Tibial nerve (tissue), 4 donors: ENCODE measurements around the gene GRIK4. TPM values are rescaled to one million over a fixed set of nuclear protein-coding genes. Genes with fewer than 3 reads are reported as not detected.

Experiments used
- DNase-seq, 2 donors: peaks; one replicate each; pipeline ENCODE4 v3.0.0-alpha.2; 2019; ENCODE audit warnings: low spot score in 2 of 2
- H3K27ac ChIP-seq, 4 donors: fragments of 200-600 bp; sonication (generic) in 3 of 4; one replicate each; pipeline ENCODE4 v1.5.1; 2017 to 2019; ENCODE audit warnings: mild to moderate bottlenecking in 1 of 4
- H3K27me3 ChIP-seq, 2 donors: fragments of 200-600 bp; sonication (generic) in 1 of 2; one replicate each; pipeline versions ENCODE4 v1.5.1 to v1.6.0; 2017 to 2019
- H3K36me3 ChIP-seq, 3 donors: fragments of 200-600 bp; sonication (generic); one replicate each; pipeline ENCODE4 v1.5.1; 2018 to 2019
- H3K4me1 ChIP-seq, 4 donors: fragments of 200-600 bp; sonication (generic) in 3 of 4; one replicate each; pipeline ENCODE4 v1.5.1; 2017 to 2019
- H3K4me3 ChIP-seq, 4 donors: fragments of 200-600 bp; sonication (generic) in 3 of 4; one replicate each; pipeline ENCODE4 v1.5.1; 2017 to 2019; ENCODE audit warnings: mild to moderate bottlenecking in 1 of 4, moderate library complexity in 1 of 4
- H3K9me3 ChIP-seq, 4 donors: fragments of 200-600 bp; sonication (generic) in 3 of 4; one replicate each; pipeline ENCODE4 v1.5.1; 2017 to 2019
- EP300 ChIP-seq, 2 donors: sonication (generic); formaldehyde crosslinking; IDR thresholded peaks; one replicate each; pipeline ENCODE4 v1.6.1; 2017; ENCODE audit warnings: antibody characterized with exemption in 2 of 2, mild to moderate bottlenecking in 1 of 2
- POLR2A ChIP-seq, 2 donors: fragments of 450-650 bp; IDR thresholded peaks; one replicate each; pipeline ENCODE4 v1.6.1; 2017; ENCODE audit warnings: antibody characterized with exemption in 2 of 2, mild to moderate bottlenecking in 2 of 2, moderate library complexity in 2 of 2
- WGBS, 2 donors: methylation state at CpG; one replicate each; pipeline ENCODE4 v1.1.5; 2018; 5-methylcytosine and 5-hydroxymethylcytosine counted together
- total RNA-seq, 4 donors: library from RNA; depleted of rRNA; stranded (reverse); fragments of >200 nt; gene quantifications; one replicate each; pipeline ENCODE4 v1.1.0, GENCODE V29; 2016
- TF ChIP-seq, protein P1 (sequence below), 5 experiments: fragments of 200-600 bp in 3 of 5; fragments of 450-650 bp in 2 of 5; sonication (generic) in 3 of 5; IDR thresholded peaks; one replicate each; pipeline ENCODE4 v1.5.1; 2016 to 2019; ENCODE audit warnings: antibody characterized with exemption in 5 of 5, mild to moderate bottlenecking in 3 of 5, moderate library complexity in 2 of 5

The GRIK4 gene
- total RNA-seq, 4 donors from 2014 or later: 0.22 to 0.98 TPM; not detected in 2

DNA sequence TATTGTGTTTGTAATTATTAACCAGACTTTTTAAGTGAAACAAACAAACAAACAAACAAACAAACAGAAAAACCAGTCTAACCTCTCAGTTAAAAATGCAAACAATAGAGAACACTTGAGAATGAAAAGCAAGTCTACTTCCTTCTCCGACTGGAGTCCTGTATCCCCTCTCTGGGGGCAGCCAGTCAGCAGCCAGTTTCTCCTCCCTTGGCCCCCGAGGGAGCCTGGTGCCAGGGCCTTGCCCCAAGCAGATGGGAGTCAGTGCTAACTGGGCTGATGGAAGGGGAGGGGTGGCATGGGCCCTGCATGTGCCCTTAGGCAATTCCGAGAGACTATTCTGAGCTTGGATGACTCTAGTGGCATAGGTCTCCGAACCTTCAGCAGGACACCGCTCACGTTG is 137.2 kb downstream of the GRIK4 start:
- DNase-seq: no peak
- Histone ChIP-seq H3K4me1 (peaks cover 0 to 2% (median 0%) of the 10 kb centered on the region in 4 donors), H3K36me3 (no peaks in the 10 kb centered on the region), H3K27ac (no peak overlapping the region), H3K9me3 (no peaks in the 10 kb centered on the region), H3K4me3 (no peak overlapping the region), H3K27me3 (no peaks in the 10 kb centered on the region)
- TF ChIP-seq EP300 (IDR thresholded peaks at IDR 0.05) (no peak), POLR2A (IDR thresholded peaks at IDR 0.05) (no peak)
- TF ChIP-seq, protein P1, sequence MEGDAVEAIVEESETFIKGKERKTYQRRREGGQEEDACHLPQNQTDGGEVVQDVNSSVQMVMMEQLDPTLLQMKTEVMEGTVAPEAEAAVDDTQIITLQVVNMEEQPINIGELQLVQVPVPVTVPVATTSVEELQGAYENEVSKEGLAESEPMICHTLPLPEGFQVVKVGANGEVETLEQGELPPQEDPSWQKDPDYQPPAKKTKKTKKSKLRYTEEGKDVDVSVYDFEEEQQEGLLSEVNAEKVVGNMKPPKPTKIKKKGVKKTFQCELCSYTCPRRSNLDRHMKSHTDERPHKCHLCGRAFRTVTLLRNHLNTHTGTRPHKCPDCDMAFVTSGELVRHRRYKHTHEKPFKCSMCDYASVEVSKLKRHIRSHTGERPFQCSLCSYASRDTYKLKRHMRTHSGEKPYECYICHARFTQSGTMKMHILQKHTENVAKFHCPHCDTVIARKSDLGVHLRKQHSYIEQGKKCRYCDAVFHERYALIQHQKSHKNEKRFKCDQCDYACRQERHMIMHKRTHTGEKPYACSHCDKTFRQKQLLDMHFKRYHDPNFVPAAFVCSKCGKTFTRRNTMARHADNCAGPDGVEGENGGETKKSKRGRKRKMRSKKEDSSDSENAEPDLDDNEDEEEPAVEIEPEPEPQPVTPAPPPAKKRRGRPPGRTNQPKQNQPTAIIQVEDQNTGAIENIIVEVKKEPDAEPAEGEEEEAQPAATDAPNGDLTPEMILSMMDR (IDR thresholded peaks at IDR 0.05): no peak
- WGBS, 2 donors: 74 to 77% methylated on average over 5 to 6 of the region's 6 CpGs

DNA sequence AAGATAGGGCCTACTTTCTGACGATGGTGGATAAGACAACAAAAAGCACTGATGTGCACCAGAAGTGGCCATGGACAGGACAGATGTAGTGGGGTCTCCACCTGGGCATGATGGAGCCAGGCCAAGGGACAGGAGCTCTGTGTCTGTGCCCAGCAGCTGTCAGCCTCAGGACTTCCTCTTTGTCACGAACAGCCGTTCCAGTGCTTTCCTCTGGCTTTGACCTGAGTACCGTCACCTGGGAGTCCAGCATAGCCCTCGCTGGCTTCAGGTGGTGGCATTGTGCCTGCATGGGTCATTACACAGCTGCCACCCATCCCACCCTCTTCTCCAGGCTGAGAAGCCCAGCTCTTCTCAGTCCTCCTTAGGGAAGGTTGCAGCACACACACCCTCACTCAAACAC is 137.8 kb downstream of the GRIK4 start:
- Histone ChIP-seq H3K9me3 (no peaks in the 10 kb centered on the region), H3K4me1 (peaks cover 0 to 2% (median 0%) of the 10 kb centered on the region in 4 donors), H3K36me3 (no peaks in the 10 kb centered on the region), H3K4me3 (no peak overlapping the region), H3K27me3 (no peaks in the 10 kb centered on the region), H3K27ac (no peak overlapping the region)
- TF ChIP-seq EP300 (IDR thresholded peaks at IDR 0.05): no peak
- no peak for TF ChIP-seq POLR2A (IDR thresholded peaks at IDR 0.05)
- TF ChIP-seq, protein P1 (IDR thresholded peaks at IDR 0.05): no peak
- WGBS, 2 donors: 61 to 69% methylated on average over 4 to 5 of the region's 5 CpGs
- no peak for DNase-seq

DNA sequence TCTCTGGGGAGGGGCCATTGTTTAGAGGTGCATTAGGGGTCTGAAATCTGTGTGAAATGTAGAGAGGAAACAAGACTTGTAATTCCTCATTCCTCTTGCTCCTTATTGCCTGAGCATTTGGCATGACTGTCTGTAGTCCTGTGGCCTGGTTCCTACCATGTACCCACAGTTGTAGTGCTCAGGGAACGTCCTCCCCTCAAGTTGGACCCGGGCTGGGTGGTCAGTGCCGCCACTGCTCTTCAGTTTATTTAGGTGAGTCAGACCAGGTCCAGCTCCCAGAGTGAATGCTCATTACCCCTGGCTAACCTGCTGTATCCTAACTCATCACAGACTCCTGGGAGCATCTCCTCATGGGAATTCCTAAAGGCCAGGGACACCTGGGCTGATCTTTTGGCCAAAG is 139.8 kb downstream of the GRIK4 start:
- H3K27me3 ChIP-seq: no peaks in the 10 kb centered on the region
- H3K4me1 ChIP-seq: no peaks in the 10 kb centered on the region
- DNase-seq: no peak
- H3K27ac ChIP-seq: no peak overlapping the region
- 94 to 95% methylated on average over 3 of the region's 3 CpGs for WGBS, 2 donors
- no peaks in the 10 kb centered on the region for H3K36me3 ChIP-seq
- no peak overlapping the region for H3K4me3 ChIP-seq
- no peaks in the 10 kb centered on the region for H3K9me3 ChIP-seq
- TF ChIP-seq POLR2A (IDR thresholded peaks at IDR 0.05) (no peak), EP300 (IDR thresholded peaks at IDR 0.05) (no peak)
- TF ChIP-seq, protein P1 (IDR thresholded peaks at IDR 0.05): no peak

DNA sequence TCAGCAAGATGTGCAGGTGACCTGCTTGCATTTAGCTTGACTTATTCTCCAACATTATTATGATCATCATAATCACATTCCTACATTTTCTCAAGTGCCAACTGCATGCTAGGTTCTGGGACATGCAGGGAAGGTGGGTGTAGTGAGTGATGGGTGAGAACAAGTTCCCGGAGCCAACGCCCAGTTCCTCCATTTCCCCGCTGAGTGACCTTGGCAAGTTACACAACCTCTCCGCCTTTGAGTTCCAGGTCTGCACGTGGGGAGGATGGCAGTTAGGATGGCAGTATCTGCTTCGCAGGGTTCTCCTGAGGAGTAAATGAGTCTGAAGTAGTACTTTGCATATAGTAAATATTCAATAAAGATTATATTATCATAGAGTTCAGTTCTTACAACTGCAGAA is 140.3 kb downstream of the GRIK4 start:
- Histone ChIP-seq H3K27me3 (no peaks in the 10 kb centered on the region), H3K36me3 (no peaks in the 10 kb centered on the region), H3K27ac (no peak overlapping the region), H3K4me3 (no peak overlapping the region), H3K4me1 (no peaks in the 10 kb centered on the region), H3K9me3 (no peaks in the 10 kb centered on the region)
- DNase-seq: no peak
- 82 to 86% methylated on average over 6 of the region's 6 CpGs for WGBS, 2 donors
- no peak for TF ChIP-seq POLR2A (IDR thresholded peaks at IDR 0.05)
- TF ChIP-seq, protein P1 (IDR thresholded peaks at IDR 0.05): no peak
- TF ChIP-seq EP300 (IDR thresholded peaks at IDR 0.05): no peak

DNA sequence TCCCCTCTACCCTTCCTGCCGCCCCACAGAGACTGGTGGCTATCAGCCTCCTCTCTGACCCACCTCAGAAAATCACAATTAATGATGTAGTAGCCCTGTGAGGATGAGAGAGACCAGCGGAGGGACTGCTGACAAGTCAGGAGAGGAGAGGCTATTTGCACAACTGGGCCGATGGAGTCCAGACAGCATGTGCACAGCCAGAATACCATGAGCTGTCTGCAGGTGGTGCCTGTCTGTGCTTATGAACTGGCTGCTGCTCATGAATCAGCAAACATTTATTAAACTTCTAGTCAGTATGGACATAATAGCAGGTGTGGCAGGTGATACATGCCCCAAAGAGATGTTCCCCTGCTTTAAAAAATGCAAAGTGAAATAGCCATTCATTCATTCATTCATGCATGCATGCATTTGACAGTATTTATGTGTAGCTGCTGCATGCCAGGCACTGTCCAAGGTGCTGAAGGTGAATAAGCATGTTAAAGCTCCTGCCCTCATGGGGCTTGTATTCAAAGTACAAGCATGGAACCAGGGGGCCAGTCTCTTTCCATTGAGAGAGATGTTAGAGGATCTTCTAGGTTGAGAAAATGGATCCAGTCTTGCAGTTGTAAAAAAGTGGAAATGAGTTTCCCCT is 141.3 kb downstream of the GRIK4 start:
- no peak overlapping the region for H3K27ac ChIP-seq
- no peaks in the 10 kb centered on the region for H3K36me3 ChIP-seq
- no peak for DNase-seq
- WGBS, 2 donors: 82 to 95% methylated on average over 3 of the region's 3 CpGs
- H3K27me3 ChIP-seq: no peaks in the 10 kb centered on the region
- H3K4me1 ChIP-seq: no peaks in the 10 kb centered on the region
- TF ChIP-seq POLR2A (IDR thresholded peaks at IDR 0.05): no peak
- TF ChIP-seq, protein P1 (IDR thresholded peaks at IDR 0.05): no peak
- TF ChIP-seq EP300 (IDR thresholded peaks at IDR 0.05): no peak
- H3K9me3 ChIP-seq: no peaks in the 10 kb centered on the region
- H3K4me3 ChIP-seq: no peak overlapping the region
